WTC11 (cell line): ENCODE measurements around the gene MAU2. TPM values are rescaled to one million over a fixed set of nuclear protein-coding genes. Genes with fewer than 3 reads are reported as not detected.

Experiments
- ATAC-seq: fragments of 200-7000 bp; cut with Tn5 transposase; 2 replicates; pipeline ENCODE4 v1.10.0; 2021; ENCODE audit warnings: mild to moderate bottlenecking, moderate library complexity
- CTCF ChIA-PET: fragments of 300-600 bp; sonication (Branson Sonifier 250); formaldehyde crosslinking; loops from one replicate; lab custom pipeline; 2021; ENCODE audit warnings: antibody characterized with exemption; lab: Charles Lee
- POLR2A ChIA-PET: fragments of 350-600 bp; sonication (Branson Sonifier 250); formaldehyde crosslinking; loops from one replicate; lab custom pipeline; 2021; ENCODE audit warnings: antibody characterized with exemption; lab: Charles Lee
- DNase-seq: peaks from one replicate; pipeline ENCODE4 v3.0.0; 2021; ENCODE audit warnings: low spot score
- H3K27ac Mint-ChIP-seq: 2 replicates; pipeline ENCODE4 v1.8.0; 2021; ENCODE audit warnings: mixed read lengths
- H3K27me3 Mint-ChIP-seq: 2 replicates; pipeline ENCODE4 v1.8.0; 2021; ENCODE audit warnings: low read depth, mild to moderate bottlenecking, moderate library complexity, mixed read lengths
- H3K36me3 Mint-ChIP-seq: 2 replicates; pipeline ENCODE4 v1.8.0; 2021; ENCODE audit warnings: mixed read lengths
- H3K4me1 Mint-ChIP-seq: 2 replicates; pipeline ENCODE4 v1.8.0; 2022; ENCODE audit warnings: mixed read lengths
- H3K4me3 Mint-ChIP-seq: 2 replicates; pipeline ENCODE4 v1.8.0; 2021; ENCODE audit warnings: mild to moderate bottlenecking, moderate library complexity, mixed read lengths
- H3K9me3 Mint-ChIP-seq: 2 replicates; pipeline ENCODE4 v1.8.0; 2021; ENCODE audit warnings: mixed read lengths
- CBFB ChIP-seq: sonication (generic); formaldehyde crosslinking; IDR thresholded peaks from 2 replicates; pipeline ENCODE4 v1.8.1; 2022; ENCODE audit warnings: mild to moderate bottlenecking, low read depth, missing genetic modification reagents
- CREB1 ChIP-seq: sonication (generic); formaldehyde crosslinking; IDR thresholded peaks from 2 replicates; pipeline ENCODE4 v1.8.0; 2023; ENCODE audit warnings: mild to moderate bottlenecking, missing genetic modification reagents
- EMX1 ChIP-seq: fragments of 250-450 bp; sonication (Bioruptor Pico); IDR thresholded peaks from 2 replicates; pipeline ENCODE4 v1.8.0; 2021; ENCODE audit warnings: mild to moderate bottlenecking
- ETV6 ChIP-seq: sonication (generic); formaldehyde crosslinking; IDR thresholded peaks from 2 replicates; pipeline ENCODE4 v1.8.1; 2022; ENCODE audit warnings: mild to moderate bottlenecking, missing genetic modification reagents
- FOXJ3 ChIP-seq: sonication (generic); formaldehyde crosslinking; IDR thresholded peaks from 2 replicates; pipeline ENCODE4 v1.9.0; 2021; ENCODE audit warnings: missing genetic modification reagents, mild to moderate bottlenecking, borderline replicate concordance
- GABPB1 ChIP-seq: sonication (generic); formaldehyde crosslinking; IDR thresholded peaks from 2 replicates; pipeline ENCODE4 v1.8.1; 2023; ENCODE audit warnings: mild to moderate bottlenecking, missing genetic modification reagents
- GTF2I ChIP-seq: fragments of 250-450 bp; sonication (Bioruptor Pico); conservative IDR thresholded peaks from 2 replicates; pipeline ENCODE4 v1.4.0; 2021; ENCODE audit warnings: mild to moderate bottlenecking
- IRF2 ChIP-seq: sonication (generic); formaldehyde crosslinking; IDR thresholded peaks from 2 replicates; pipeline ENCODE4 v1.8.0; 2022; ENCODE audit warnings: low read depth, missing genetic modification reagents, borderline replicate concordance
- JAZF1 ChIP-seq: fragments of 250-450 bp; sonication (Bioruptor Pico); IDR thresholded peaks from 2 replicates; pipeline ENCODE4 v1.9.0; 2021; ENCODE audit warnings: moderate library complexity, mild to moderate bottlenecking, inconsistent platforms
- JUN ChIP-seq: sonication (generic); formaldehyde crosslinking; IDR thresholded peaks from 2 replicates; pipeline ENCODE4 v1.8.0; 2023; ENCODE audit warnings: mild to moderate bottlenecking, missing genetic modification reagents
- MXD4 ChIP-seq: fragments of 250-450 bp; sonication (Bioruptor Pico); IDR thresholded peaks from 2 replicates; pipeline ENCODE4 v1.8.0; 2021; ENCODE audit warnings: mild to moderate bottlenecking, moderate library complexity, borderline replicate concordance
- MYBL2 ChIP-seq: sonication (generic); formaldehyde crosslinking; IDR thresholded peaks from 2 replicates; pipeline ENCODE4 v1.8.1; 2023; ENCODE audit warnings: mild to moderate bottlenecking, moderate library complexity, missing genetic modification reagents
- NFE2L1 ChIP-seq: sonication (generic); formaldehyde crosslinking; IDR thresholded peaks from 2 replicates; pipeline ENCODE4 v1.8.1; 2023; ENCODE audit warnings: missing genetic modification reagents
- NFYB ChIP-seq: sonication (generic); formaldehyde crosslinking; conservative IDR thresholded peaks from 2 replicates; pipeline ENCODE4 v1.8.0; 2022; ENCODE audit warnings: low read depth, missing genetic modification reagents
- NR2C2 ChIP-seq: sonication (generic); formaldehyde crosslinking; IDR thresholded peaks from 2 replicates; pipeline ENCODE4 v1.8.0; 2022; ENCODE audit warnings: mild to moderate bottlenecking, missing genetic modification reagents
- RELA ChIP-seq: sonication (generic); formaldehyde crosslinking; IDR thresholded peaks from 2 replicates; pipeline ENCODE4 v1.8.1; 2022; ENCODE audit warnings: missing genetic modification reagents, mild to moderate bottlenecking, borderline replicate concordance
- SOX15 ChIP-seq: fragments of 250-450 bp; sonication (Bioruptor Pico); IDR thresholded peaks from 2 replicates; pipeline ENCODE4 v1.9.0; 2021; ENCODE audit warnings: mild to moderate bottlenecking
- TCF7 ChIP-seq: sonication (generic); formaldehyde crosslinking; IDR thresholded peaks from 2 replicates; pipeline ENCODE4 v1.8.0; 2022; ENCODE audit warnings: mild to moderate bottlenecking, low read depth, missing genetic modification reagents, moderate library complexity
- ZNF138 ChIP-seq: sonication (generic); formaldehyde crosslinking; conservative IDR thresholded peaks from 2 replicates; pipeline ENCODE4 v1.8.1; 2022; ENCODE audit warnings: mild to moderate bottlenecking, moderate library complexity, missing genetic modification reagents
- ZNF219 ChIP-seq: sonication (generic); formaldehyde crosslinking; IDR thresholded peaks from 2 replicates; pipeline ENCODE4 v1.8.0; 2023; ENCODE audit warnings: missing genetic modification reagents, mild to moderate bottlenecking, borderline replicate concordance
- ZNF396 ChIP-seq: fragments of 250-450 bp; sonication (Bioruptor Pico); IDR thresholded peaks from 2 replicates; pipeline ENCODE4 v1.8.0; 2021; ENCODE audit warnings: mild to moderate bottlenecking, moderate library complexity, borderline replicate concordance
- total RNA-seq: library from RNA; stranded (reverse); gene quantifications from 3 replicates; pipeline ENCODE4 v1.2.3, GENCODE V29; 2021
- TF ChIP-seq, protein P1 (sequence below): fragments of 250-450 bp; sonication (Bioruptor Pico); IDR thresholded peaks from 2 replicates; pipeline ENCODE4 v1.9.0; 2021; ENCODE audit warnings: moderate library complexity, mild to moderate bottlenecking, inconsistent platforms, borderline replicate concordance
- TF ChIP-seq, protein P2 (sequence below): sonication (generic); formaldehyde crosslinking; IDR thresholded peaks from 2 replicates; pipeline ENCODE4 v1.8.1; 2022; ENCODE audit warnings: low read depth, missing genetic modification reagents, borderline replicate concordance
- TF ChIP-seq, protein P3 (sequence below): sonication (generic); formaldehyde crosslinking; IDR thresholded peaks from 2 replicates; pipeline ENCODE4 v1.8.0; 2022; ENCODE audit warnings: mild to moderate bottlenecking, missing genetic modification reagents
- TF ChIP-seq, protein P4 (sequence below): sonication (generic); formaldehyde crosslinking; IDR thresholded peaks from 2 replicates; pipeline ENCODE4 v1.8.0; 2022; ENCODE audit warnings: mild to moderate bottlenecking, missing genetic modification reagents
- TF ChIP-seq, protein P5 (sequence below): sonication (generic); formaldehyde crosslinking; IDR thresholded peaks from 2 replicates; pipeline ENCODE4 v1.8.1; 2023; ENCODE audit warnings: mild to moderate bottlenecking, missing genetic modification reagents, moderate library complexity
- TF ChIP-seq, protein P6 (sequence below): sonication (generic); formaldehyde crosslinking; IDR thresholded peaks from 2 replicates; pipeline ENCODE4 v1.8.1; 2023; ENCODE audit warnings: mild to moderate bottlenecking, missing genetic modification reagents, moderate library complexity
- TF ChIP-seq, protein P7 (sequence below): sonication (generic); formaldehyde crosslinking; IDR thresholded peaks from 2 replicates; pipeline ENCODE4 v1.8.1; 2023; ENCODE audit warnings: mild to moderate bottlenecking, moderate library complexity, missing genetic modification reagents

The MAU2 gene
- total RNA-seq, 1 experiment from 2014 or later: 56.8 TPM

DNA sequence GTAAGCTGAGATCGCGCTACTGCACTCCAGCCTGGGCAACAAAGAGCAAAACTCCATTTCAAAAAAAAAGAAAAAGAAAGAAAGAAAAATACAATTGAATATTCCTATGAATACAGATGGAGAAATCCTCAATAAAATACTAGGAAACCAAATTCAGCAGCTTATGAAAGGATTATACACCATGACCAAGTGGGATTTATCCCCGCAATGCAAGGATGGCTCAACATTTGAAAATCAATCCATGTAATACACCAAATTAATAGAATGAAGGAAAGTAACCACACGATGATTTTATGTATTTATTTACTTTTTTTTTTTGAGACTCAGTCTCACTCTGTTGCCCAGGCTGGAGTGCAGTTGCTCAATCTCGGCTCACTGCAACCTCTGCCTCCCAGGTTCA, 28.0 kb upstream of the MAU2 start:
- no peak for DNase-seq

DNA sequence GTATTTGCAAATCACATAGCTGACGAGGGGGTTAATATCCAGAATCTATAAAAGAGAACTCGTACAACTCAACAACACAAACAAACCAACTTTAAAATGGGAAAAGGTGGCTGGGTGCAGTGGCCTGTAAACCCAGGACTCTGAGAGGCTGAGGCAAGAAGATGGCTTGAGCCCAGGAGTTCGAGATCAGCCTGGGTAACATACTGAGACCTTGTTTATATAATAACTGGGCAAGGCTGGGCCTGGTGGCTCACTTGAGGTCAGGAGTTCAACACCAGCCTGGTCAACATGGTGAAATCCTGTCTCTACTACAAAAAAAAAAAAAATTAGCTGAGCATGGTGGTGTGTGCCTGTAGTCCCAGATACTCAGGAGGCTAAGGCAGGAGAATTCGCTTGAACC, 25.7 kb upstream of the MAU2 start:
- TF ChIP-seq GABPB1 (CRISPR knock-in tag) (no peak), RELA (CRISPR knock-in tag) (no peak), JAZF1 (CRISPR knock-in tag) (no peak), FOXJ3 (CRISPR knock-in tag) (no peak), CREB1 (no peak), ZNF219 (no peak), CBFB (CRISPR knock-in tag) (no peak), ZNF138 (CRISPR knock-in tag) (no peak), GTF2I (CRISPR knock-in tag) (no peak), ETV6 (CRISPR knock-in tag) (no peak), TCF7 (CRISPR knock-in tag) (no peak), NFYB (no peak), EMX1 (CRISPR knock-in tag) (no peak), MYBL2 (CRISPR knock-in tag) (no peak)
- TF ChIP-seq, protein P1, sequence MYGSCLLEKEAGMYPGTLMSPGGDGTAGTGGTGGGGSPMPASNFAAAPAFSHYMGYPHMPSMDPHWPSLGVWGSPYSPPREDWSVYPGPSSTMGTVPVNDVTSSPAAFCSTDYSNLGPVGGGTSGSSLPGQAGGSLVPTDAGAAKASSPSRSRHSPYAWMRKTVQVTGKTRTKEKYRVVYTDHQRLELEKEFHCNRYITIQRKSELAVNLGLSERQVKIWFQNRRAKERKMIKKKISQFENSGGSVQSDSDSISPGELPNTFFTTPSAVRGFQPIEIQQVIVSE (CRISPR knock-in tag): no peak
- TF ChIP-seq, protein P2, sequence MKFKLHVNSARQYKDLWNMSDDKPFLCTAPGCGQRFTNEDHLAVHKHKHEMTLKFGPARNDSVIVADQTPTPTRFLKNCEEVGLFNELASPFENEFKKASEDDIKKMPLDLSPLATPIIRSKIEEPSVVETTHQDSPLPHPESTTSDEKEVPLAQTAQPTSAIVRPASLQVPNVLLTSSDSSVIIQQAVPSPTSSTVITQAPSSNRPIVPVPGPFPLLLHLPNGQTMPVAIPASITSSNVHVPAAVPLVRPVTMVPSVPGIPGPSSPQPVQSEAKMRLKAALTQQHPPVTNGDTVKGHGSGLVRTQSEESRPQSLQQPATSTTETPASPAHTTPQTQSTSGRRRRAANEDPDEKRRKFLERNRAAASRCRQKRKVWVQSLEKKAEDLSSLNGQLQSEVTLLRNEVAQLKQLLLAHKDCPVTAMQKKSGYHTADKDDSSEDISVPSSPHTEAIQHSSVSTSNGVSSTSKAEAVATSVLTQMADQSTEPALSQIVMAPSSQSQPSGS (CRISPR knock-in tag): no peak
- TF ChIP-seq, protein P3, sequence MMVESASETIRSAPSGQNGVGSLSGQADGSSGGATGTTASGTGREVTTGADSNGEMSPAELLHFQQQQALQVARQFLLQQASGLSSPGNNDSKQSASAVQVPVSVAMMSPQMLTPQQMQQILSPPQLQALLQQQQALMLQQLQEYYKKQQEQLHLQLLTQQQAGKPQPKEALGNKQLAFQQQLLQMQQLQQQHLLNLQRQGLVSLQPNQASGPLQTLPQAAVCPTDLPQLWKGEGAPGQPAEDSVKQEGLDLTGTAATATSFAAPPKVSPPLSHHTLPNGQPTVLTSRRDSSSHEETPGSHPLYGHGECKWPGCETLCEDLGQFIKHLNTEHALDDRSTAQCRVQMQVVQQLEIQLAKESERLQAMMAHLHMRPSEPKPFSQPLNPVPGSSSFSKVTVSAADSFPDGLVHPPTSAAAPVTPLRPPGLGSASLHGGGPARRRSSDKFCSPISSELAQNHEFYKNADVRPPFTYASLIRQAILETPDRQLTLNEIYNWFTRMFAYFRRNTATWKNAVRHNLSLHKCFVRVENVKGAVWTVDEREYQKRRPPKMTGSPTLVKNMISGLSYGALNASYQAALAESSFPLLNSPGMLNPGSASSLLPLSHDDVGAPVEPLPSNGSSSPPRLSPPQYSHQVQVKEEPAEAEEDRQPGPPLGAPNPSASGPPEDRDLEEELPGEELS: no peak
- TF ChIP-seq, protein P4, sequence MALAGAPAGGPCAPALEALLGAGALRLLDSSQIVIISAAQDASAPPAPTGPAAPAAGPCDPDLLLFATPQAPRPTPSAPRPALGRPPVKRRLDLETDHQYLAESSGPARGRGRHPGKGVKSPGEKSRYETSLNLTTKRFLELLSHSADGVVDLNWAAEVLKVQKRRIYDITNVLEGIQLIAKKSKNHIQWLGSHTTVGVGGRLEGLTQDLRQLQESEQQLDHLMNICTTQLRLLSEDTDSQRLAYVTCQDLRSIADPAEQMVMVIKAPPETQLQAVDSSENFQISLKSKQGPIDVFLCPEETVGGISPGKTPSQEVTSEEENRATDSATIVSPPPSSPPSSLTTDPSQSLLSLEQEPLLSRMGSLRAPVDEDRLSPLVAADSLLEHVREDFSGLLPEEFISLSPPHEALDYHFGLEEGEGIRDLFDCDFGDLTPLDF (CRISPR knock-in tag): no peak
- TF ChIP-seq, protein P5, sequence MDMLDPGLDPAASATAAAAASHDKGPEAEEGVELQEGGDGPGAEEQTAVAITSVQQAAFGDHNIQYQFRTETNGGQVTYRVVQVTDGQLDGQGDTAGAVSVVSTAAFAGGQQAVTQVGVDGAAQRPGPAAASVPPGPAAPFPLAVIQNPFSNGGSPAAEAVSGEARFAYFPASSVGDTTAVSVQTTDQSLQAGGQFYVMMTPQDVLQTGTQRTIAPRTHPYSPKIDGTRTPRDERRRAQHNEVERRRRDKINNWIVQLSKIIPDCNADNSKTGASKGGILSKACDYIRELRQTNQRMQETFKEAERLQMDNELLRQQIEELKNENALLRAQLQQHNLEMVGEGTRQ: no peak
- ATAC-seq: no peak
- Mint-ChIP-seq H3K27ac (no peak overlapping the region), H3K4me1 (no peaks in the 10 kb centered on the region), H3K27me3 (no peaks in the 10 kb centered on the region), H3K36me3 (peaks cover 44% of the 10 kb centered on the region), H3K9me3 (no peaks in the 10 kb centered on the region), H3K4me3 (no peak overlapping the region)
- ChIA-PET POLR2A (no interaction called here), CTCF (no interaction called here)
- DNase-seq: no peak

More for the DNA sequence above, 28.0 kb upstream of the MAU2 start:
- TF ChIP-seq, protein P6, sequence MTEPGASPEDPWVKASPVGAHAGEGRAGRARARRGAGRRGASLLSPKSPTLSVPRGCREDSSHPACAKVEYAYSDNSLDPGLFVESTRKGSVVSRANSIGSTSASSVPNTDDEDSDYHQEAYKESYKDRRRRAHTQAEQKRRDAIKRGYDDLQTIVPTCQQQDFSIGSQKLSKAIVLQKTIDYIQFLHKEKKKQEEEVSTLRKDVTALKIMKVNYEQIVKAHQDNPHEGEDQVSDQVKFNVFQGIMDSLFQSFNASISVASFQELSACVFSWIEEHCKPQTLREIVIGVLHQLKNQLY (CRISPR knock-in tag): no peak
- TF ChIP-seq MXD4 (no peak), ZNF396 (CRISPR knock-in tag) (no peak), JUN (CRISPR knock-in tag) (no peak), SOX15 (CRISPR knock-in tag) (no peak), CBFB (CRISPR knock-in tag) (no peak), JAZF1 (CRISPR knock-in tag) (no peak), NR2C2 (CRISPR knock-in tag) (no peak), IRF2 (CRISPR knock-in tag) (no peak), NFE2L1 (CRISPR knock-in tag) (no peak)
- TF ChIP-seq, protein P7, sequence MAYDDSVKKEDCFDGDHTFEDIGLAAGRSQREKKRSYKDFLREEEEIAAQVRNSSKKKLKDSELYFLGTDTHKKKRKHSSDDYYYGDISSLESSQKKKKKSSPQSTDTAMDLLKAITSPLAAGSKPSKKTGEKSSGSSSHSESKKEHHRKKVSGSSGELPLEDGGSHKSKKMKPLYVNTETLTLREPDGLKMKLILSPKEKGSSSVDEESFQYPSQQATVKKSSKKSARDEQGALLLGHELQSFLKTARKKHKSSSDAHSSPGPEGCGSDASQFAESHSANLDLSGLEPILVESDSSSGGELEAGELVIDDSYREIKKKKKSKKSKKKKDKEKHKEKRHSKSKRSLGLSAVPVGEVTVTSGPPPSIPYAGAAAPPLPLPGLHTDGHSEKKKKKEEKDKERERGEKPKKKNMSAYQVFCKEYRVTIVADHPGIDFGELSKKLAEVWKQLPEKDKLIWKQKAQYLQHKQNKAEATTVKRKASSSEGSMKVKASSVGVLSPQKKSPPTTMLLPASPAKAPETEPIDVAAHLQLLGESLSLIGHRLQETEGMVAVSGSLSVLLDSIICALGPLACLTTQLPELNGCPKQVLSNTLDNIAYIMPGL: no peak
- ChIA-PET POLR2A (interaction anchor here (0.6 to 1.1 kb wide), 3 partner anchors 19 to 290 kb away, joined by 3 to 5 read pairs (median 5); no protein-coding TSS in a partner anchor), CTCF (no interaction called here)
- Mint-ChIP-seq H3K9me3 (no peaks in the 10 kb centered on the region), H3K27me3 (no peaks in the 10 kb centered on the region), H3K4me3 (no peak overlapping the region), H3K4me1 (no peaks in the 10 kb centered on the region), H3K27ac (no peak overlapping the region), H3K36me3 (peaks cover 52% of the 10 kb centered on the region)
- no peak for ATAC-seq
